GM12878 (cell line): ENCODE data around the gene NTM. TPM values are rescaled to one million over a fixed set of nuclear protein-coding genes. Genes with fewer than 3 reads are reported as not detected.

Experiments
- ATAC-seq: fragments of 200-7000 bp; cut with Tn5 transposase; 3 replicates; pipeline ENCODE4 v1.9.1; 2020; ENCODE audit warnings: mild to moderate bottlenecking, moderate library complexity
- BruUV-seq: library from RNA; stranded (reverse); fragments of 400-500 nt; replicated peaks from 2 replicates; lab custom pipeline; 2021; lab: Mats Ljungman, UMichigan
- CTCF ChIA-PET: fragments of 300-600 bp; sonication (Branson Sonifier 250); formaldehyde crosslinking; extraction: SDS; loops from one replicate; lab custom pipeline; 2021; ENCODE audit warnings: inconsistent platforms; lab: Yijun Ruan, JAX
- POLR2A ChIA-PET: fragments of 350-600 bp; formaldehyde crosslinking; extraction: SDS; loops from one replicate; lab custom pipeline; 2021; ENCODE audit warnings: inconsistent platforms; lab: Charles Lee
- RAD21 ChIA-PET: fragments of 300-600 bp; sonication (Branson Sonifier 250); formaldehyde crosslinking; loops from one replicate; lab custom pipeline; 2023; ENCODE audit warnings: antibody characterized with exemption; ENCODE audit not compliant: unreplicated experiment; lab: Charles Lee
- SMC1A ChIA-PET: fragments of 300-600 bp; sonication (Branson Sonifier 250); formaldehyde crosslinking; loops from one replicate; lab custom pipeline; 2023; ENCODE audit not compliant: unreplicated experiment, uncharacterized antibody; lab: Charles Lee
- DNase-seq: peaks from one replicate; pipeline ENCODE4 v3.0.0-alpha.2; 2011; ENCODE audit warnings: low read depth, low spot score
- FAIRE-seq: peaks from 3 replicates; lab custom pipeline; 2011; peaks lifted over from hg19 to GRCh38; lab: Jason Lieb, UNC
- H2AFZ ChIP-seq: 2 replicates; pipeline ENCODE4 v1.6.0; 2011; ENCODE audit warnings: low read depth, low read length, control low read depth; ENCODE audit not compliant: control insufficient read depth
- H3K27ac ChIP-seq: 2 replicates; pipeline ENCODE4 v1.5.1; 2011; ENCODE audit warnings: control low read depth; ENCODE audit not compliant: control insufficient read depth, insufficient read depth
- H3K27me3 ChIP-seq, 2 experiments: replicated peaks in 1 of 2; 2 replicates each; pipeline versions ENCODE4 v1.6.0 to v1.6.1; 2011; ENCODE audit warnings: low read length in 1 of 2; ENCODE audit not compliant: control insufficient read depth in 2 of 2, insufficient read depth in 2 of 2
- H3K36me3 ChIP-seq, 2 experiments: 2 replicates each; pipeline ENCODE4 v1.5.1; 2011; ENCODE audit warnings: low read length in 1 of 2; ENCODE audit not compliant: control insufficient read depth in 2 of 2, insufficient read depth in 2 of 2
- H3K4me1 ChIP-seq: 2 replicates; pipeline ENCODE4 v1.6.1; 2011; ENCODE audit warnings: mild to moderate bottlenecking, low read length, moderate library complexity, mixed read lengths; ENCODE audit not compliant: control insufficient read depth, insufficient read depth
- H3K4me2 ChIP-seq: 2 replicates; pipeline ENCODE4 v1.6.0; 2011; ENCODE audit warnings: control low read depth; ENCODE audit not compliant: control insufficient read depth, insufficient read depth
- H3K4me3 ChIP-seq: fragments of 200-600 bp; sonication (generic); 2 replicates; pipeline ENCODE4 v1.5.1; 2016
- H3K79me2 ChIP-seq: 2 replicates; pipeline ENCODE4 v1.6.0; 2011; ENCODE audit warnings: low read length; ENCODE audit not compliant: control insufficient read depth, insufficient read depth
- H3K9ac ChIP-seq: 2 replicates; pipeline ENCODE4 v1.8.0; 2011; ENCODE audit warnings: low read length, control low read depth, mixed read lengths; ENCODE audit not compliant: control insufficient read depth, insufficient read depth
- H3K9me3 ChIP-seq: replicated peaks from 3 replicates; pipeline ENCODE4 v1.5.1; 2011; ENCODE audit warnings: mild to moderate bottlenecking, low read length; ENCODE audit not compliant: control insufficient read depth, insufficient read depth
- H4K20me1 ChIP-seq: 2 replicates; pipeline ENCODE4 v1.6.0; 2011; ENCODE audit not compliant: control insufficient read depth, insufficient read depth
- BACH1 ChIP-seq: fragments of 450-650 bp; IDR thresholded peaks from 2 replicates; pipeline ENCODE4 v1.6.1; 2017; ENCODE audit warnings: mild to moderate bottlenecking, borderline replicate concordance
- BRCA1 ChIP-seq: IDR thresholded peaks from 2 replicates; pipeline ENCODE4 v1.6.1; 2011; ENCODE audit warnings: low read depth, low read length, improper control_type of control experiment
- CBFB ChIP-seq: IDR thresholded peaks from 2 replicates; pipeline ENCODE4 v1.6.1; 2016; ENCODE audit warnings: antibody characterized with exemption, low read depth
- FOS ChIP-seq: IDR thresholded peaks from 3 replicates; pipeline ENCODE4 v1.6.1; 2011; ENCODE audit warnings: borderline replicate concordance; ENCODE audit not compliant: insufficient read length; ENCODE audit errors: extremely low read depth
- GABPA ChIP-seq: IDR thresholded peaks from 2 replicates; pipeline ENCODE4 v1.6.1; 2014; ENCODE audit warnings: antibody characterized with exemption, low read depth, mild to moderate bottlenecking, inconsistent platforms
- HCFC1 ChIP-seq: fragments of 150-350 bp; IDR thresholded peaks from 2 replicates; pipeline ENCODE4 v1.6.1; 2014; ENCODE audit warnings: low read length
- MTA3 ChIP-seq: IDR thresholded peaks from 2 replicates; pipeline ENCODE4 v1.6.1; 2012; ENCODE audit warnings: low read length, inconsistent platforms, borderline replicate concordance
- NFYB ChIP-seq: IDR thresholded peaks from 2 replicates; pipeline ENCODE4 v1.6.1; 2011; ENCODE audit warnings: low read depth, mild to moderate bottlenecking, low read length, improper control_type of control experiment, moderate library complexity; ENCODE audit not compliant: insufficient read depth
- POLR2AphosphoS2 ChIP-seq: IDR thresholded peaks from 2 replicates; pipeline ENCODE4 v1.6.1; 2011; ENCODE audit warnings: low read depth, mild to moderate bottlenecking, low read length, improper control_type of control experiment, moderate library complexity
- POLR2AphosphoS5 ChIP-seq: IDR thresholded peaks from 2 replicates; pipeline ENCODE4 v1.6.1; 2011; ENCODE audit warnings: mild to moderate bottlenecking, low read length, inconsistent platforms
- SIX5 ChIP-seq: IDR thresholded peaks from 2 replicates; pipeline ENCODE4 v1.6.1; 2011; ENCODE audit warnings: mild to moderate bottlenecking, low read depth, low read length, moderate library complexity; ENCODE audit not compliant: severe bottlenecking
- SMARCA5 ChIP-seq: fragments of 450-650 bp; IDR thresholded peaks from 2 replicates; pipeline ENCODE4 v1.6.1; 2017; ENCODE audit warnings: mild to moderate bottlenecking
- SREBF2 ChIP-seq: IDR thresholded peaks from 2 replicates; pipeline ENCODE4 v1.6.1; 2012; ENCODE audit warnings: mild to moderate bottlenecking, low read length
- TBL1XR1 ChIP-seq: IDR thresholded peaks from 2 replicates; pipeline ENCODE4 v1.6.1; 2012; ENCODE audit warnings: low read depth, low read length, improper control_type of control experiment
- YBX1 ChIP-seq: fragments of 450-650 bp; IDR thresholded peaks from 2 replicates; pipeline ENCODE4 v1.6.1; 2016; ENCODE audit warnings: antibody characterized with exemption
- WGBS: methylation state at CpG from one replicate; pipeline ENCODE4 v1.1.6; 2016; ENCODE audit warnings: low lambda C conversion rate; ENCODE audit not compliant: insufficient replicate concordance, insufficient coverage; ENCODE audit errors: missing lambda C conversion rate; 5-methylcytosine and 5-hydroxymethylcytosine counted together
- in situ Hi-C: fragments of 300-500 bp; cut with MboI; formaldehyde crosslinking; loops from 9 replicates; pipeline ENCODE4 v1.14.3; 2018; ENCODE audit warnings: mixed read lengths
- intact Hi-C: fragments of 100-400 bp; cut with micrococcal nuclease; formaldehyde crosslinking; loops from one replicate; pipeline ENCODE4 v1.14.2; 2022; ENCODE audit not compliant: unreplicated experiment
- polyA plus RNA-seq, 11 experiments: library from polyadenylated mRNA; depleted of rRNA in 4 of 11; unstranded in 6 of 11; stranded (reverse) in 5 of 11; fragments of >200 nt; fragmentation: Nextera tagmentation in 4 of 11; fragmentation: Illumina TruSeq in 1 of 11; extraction: Ambion mirVana in 4 of 11; extraction: Trizol in 1 of 11; gene quantifications; 1 replicate in 1 of 11; 2 replicates in 10 of 11; pipeline versions ENCODE4 v1.2.1 to v1.2.3, GENCODE V29; 2011 to 2016; ENCODE audit warnings: inconsistent platforms in 2 of 11, missing spikeins in 2 of 11, low read depth in 1 of 11
- total RNA-seq, 4 experiments: library from RNA; depleted of rRNA in 3 of 4; stranded (reverse); fragments of >200 nt in 3 of 4; fragmentation: Illumina TruSeq in 1 of 4; extraction: Trizol in 1 of 4; gene quantifications; 2 replicates each; pipeline versions ENCODE4 v1.2.1 to v1.2.3, GENCODE V29; 2013 to 2021
- TF ChIP-seq, protein P1 (sequence below): IDR thresholded peaks from 2 replicates; pipeline ENCODE4 v1.6.1; 2011; ENCODE audit warnings: borderline replicate concordance, low read depth, mild to moderate bottlenecking, moderate library complexity, mixed read lengths, low read length; ENCODE audit not compliant: insufficient read depth; ENCODE audit errors: extremely low read length
- TF ChIP-seq, protein P2 (sequence below): fragments of 450-650 bp; IDR thresholded peaks from 2 replicates; pipeline ENCODE4 v1.6.1; 2017; ENCODE audit warnings: low read depth, mild to moderate bottlenecking, moderate library complexity
- TF ChIP-seq, protein P3 (sequence below), 3 experiments: IDR thresholded peaks in 2 of 3; conservative IDR thresholded peaks in 1 of 3; 2 replicates each; pipeline ENCODE4 v1.5.1; 2011; ENCODE audit warnings: low read depth in 3 of 3, low read length in 3 of 3, mild to moderate bottlenecking in 3 of 3, control low read depth in 2 of 3, moderate library complexity in 2 of 3, inconsistent platforms in 1 of 3, mixed read lengths in 1 of 3; ENCODE audit not compliant: control insufficient read depth in 2 of 3, insufficient read depth in 1 of 3; ENCODE audit errors: extremely low read depth in 1 of 3

Gene NTM
- total and polyA plus RNA-seq, 10 of the 15 experiments (the other 5 are each of a cell fraction or from before 2014, with no cell fraction given), result not detected

DNA sequence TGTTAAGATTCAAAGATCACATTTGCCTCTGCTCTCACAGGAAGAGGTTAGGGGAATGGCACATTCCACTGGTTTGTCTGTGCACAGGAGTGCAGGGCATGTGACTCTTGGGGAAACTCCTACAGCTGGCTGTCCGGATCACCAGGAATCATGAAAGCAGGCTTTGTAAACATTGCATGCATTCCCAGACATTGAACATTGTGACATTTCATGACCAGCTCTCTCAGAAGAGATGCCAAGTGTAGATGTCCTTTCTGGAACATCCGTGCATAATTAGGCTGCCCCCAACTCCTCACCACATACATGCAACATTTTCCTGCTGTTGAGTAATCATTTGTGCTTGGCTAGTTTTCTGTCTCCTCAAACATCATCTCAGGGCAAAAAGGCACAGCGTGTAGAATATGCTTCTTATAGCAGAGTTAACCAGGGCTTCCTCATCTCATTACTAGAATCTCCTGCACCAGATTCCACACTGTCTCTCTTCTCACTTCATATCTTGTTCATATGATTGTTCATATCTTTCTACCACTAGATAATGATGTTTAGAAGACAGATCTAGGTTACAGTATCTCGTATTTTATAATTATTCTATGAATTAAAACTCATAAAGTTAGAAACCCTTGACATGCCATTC is 694.7 kb downstream of the NTM start:
- H3K4me2 ChIP-seq, result no peak overlapping the region
- CTCF ChIA-PET, result interaction anchor here (0.5 kb wide), 1 partner anchor 35 kb away, joined by 3 read pairs; no protein-coding TSS in a partner anchor
- no peaks in the 10 kb centered on the region for H3K36me3 ChIP-seq
- BruUV-seq, result no TSS peak
- H4K20me1 ChIP-seq, result no peaks in the 10 kb centered on the region
- H3K27me3 ChIP-seq, result no peaks in the 10 kb centered on the region
- SMC1A ChIA-PET, result no interaction called here
- in situ Hi-C loops (no loop called here), intact Hi-C loops (no loop called here)
- no peak overlapping the region for H3K9ac ChIP-seq
- no peaks in the 10 kb centered on the region; the same call in 2 of the 3 replicates for H3K9me3 ChIP-seq
- H3K4me1 ChIP-seq, result no peaks in the 10 kb centered on the region
- POLR2A ChIA-PET, result no interaction called here
- H3K79me2 ChIP-seq, result no peaks in the 10 kb centered on the region
- FAIRE-seq (no peak), DNase-seq (no peak), ATAC-seq (no peak)
- TF ChIP-seq, protein P1, sequence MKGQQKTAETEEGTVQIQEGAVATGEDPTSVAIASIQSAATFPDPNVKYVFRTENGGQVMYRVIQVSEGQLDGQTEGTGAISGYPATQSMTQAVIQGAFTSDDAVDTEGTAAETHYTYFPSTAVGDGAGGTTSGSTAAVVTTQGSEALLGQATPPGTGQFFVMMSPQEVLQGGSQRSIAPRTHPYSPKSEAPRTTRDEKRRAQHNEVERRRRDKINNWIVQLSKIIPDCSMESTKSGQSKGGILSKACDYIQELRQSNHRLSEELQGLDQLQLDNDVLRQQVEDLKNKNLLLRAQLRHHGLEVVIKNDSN, result no peak
- TF ChIP-seq YBX1, result no peak
- TF ChIP-seq SIX5, result no peak
- TF ChIP-seq POLR2AphosphoS2, result no peak
- no peak for TF ChIP-seq BRCA1
- TF ChIP-seq NFYB, result no peak
- no peak for TF ChIP-seq BACH1
- TF ChIP-seq, protein P2, sequence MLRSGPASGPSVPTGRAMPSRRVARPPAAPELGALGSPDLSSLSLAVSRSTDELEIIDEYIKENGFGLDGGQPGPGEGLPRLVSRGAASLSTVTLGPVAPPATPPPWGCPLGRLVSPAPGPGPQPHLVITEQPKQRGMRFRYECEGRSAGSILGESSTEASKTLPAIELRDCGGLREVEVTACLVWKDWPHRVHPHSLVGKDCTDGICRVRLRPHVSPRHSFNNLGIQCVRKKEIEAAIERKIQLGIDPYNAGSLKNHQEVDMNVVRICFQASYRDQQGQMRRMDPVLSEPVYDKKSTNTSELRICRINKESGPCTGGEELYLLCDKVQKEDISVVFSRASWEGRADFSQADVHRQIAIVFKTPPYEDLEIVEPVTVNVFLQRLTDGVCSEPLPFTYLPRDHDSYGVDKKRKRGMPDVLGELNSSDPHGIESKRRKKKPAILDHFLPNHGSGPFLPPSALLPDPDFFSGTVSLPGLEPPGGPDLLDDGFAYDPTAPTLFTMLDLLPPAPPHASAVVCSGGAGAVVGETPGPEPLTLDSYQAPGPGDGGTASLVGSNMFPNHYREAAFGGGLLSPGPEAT, result no peak
- no peak for TF ChIP-seq SREBF2
- TF ChIP-seq SMARCA5, result no peak
- TF ChIP-seq CBFB, result no peak
- no peak for TF ChIP-seq FOS
- TF ChIP-seq TBL1XR1, result no peak
- no peak for TF ChIP-seq HCFC1
- TF ChIP-seq MTA3, result no peak
- TF ChIP-seq, protein P3, sequence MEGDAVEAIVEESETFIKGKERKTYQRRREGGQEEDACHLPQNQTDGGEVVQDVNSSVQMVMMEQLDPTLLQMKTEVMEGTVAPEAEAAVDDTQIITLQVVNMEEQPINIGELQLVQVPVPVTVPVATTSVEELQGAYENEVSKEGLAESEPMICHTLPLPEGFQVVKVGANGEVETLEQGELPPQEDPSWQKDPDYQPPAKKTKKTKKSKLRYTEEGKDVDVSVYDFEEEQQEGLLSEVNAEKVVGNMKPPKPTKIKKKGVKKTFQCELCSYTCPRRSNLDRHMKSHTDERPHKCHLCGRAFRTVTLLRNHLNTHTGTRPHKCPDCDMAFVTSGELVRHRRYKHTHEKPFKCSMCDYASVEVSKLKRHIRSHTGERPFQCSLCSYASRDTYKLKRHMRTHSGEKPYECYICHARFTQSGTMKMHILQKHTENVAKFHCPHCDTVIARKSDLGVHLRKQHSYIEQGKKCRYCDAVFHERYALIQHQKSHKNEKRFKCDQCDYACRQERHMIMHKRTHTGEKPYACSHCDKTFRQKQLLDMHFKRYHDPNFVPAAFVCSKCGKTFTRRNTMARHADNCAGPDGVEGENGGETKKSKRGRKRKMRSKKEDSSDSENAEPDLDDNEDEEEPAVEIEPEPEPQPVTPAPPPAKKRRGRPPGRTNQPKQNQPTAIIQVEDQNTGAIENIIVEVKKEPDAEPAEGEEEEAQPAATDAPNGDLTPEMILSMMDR (IDR thresholded peaks at IDR 0.05 in 2 of 3, conservative IDR thresholded peaks at IDR 0.05 in 1 of 3; ENCODE audit: control insufficient read depth in 2 of 3, extremely low read depth in 1 of 3, insufficient read depth in 1 of 3, low read depth in 3 of 3, low read length in 3 of 3), result no peak
- TF ChIP-seq POLR2AphosphoS5, result no peak
- TF ChIP-seq GABPA, result no peak
- RAD21 ChIA-PET, result no interaction called here
- 15% methylated on average over 4 of the region's 4 CpGs for WGBS
- H2AFZ ChIP-seq, result no peak overlapping the region
- no peak overlapping the region for H3K4me3 ChIP-seq
- H3K27ac ChIP-seq, result no peak overlapping the region
